H1 (cell line): Measurements from ENCODE around the gene ADAMTS9. TPM values are rescaled to one million over a fixed set of nuclear protein-coding genes. Genes with fewer than 3 reads are reported as not detected.

Experiments used
- CTCF ChIA-PET: fragments of 300-600 bp; sonication (Branson Sonifier 250); formaldehyde crosslinking; loops from one replicate; lab custom pipeline; 2021; ENCODE audit not compliant: partially characterized antibody; lab: Charles Lee
- POLR2A ChIA-PET: fragments of 300-600 bp; sonication (Branson Sonifier 250); formaldehyde crosslinking; loops from one replicate; lab custom pipeline; 2021; ENCODE audit warnings: inconsistent platforms; ENCODE audit not compliant: partially characterized antibody; lab: Charles Lee
- DNase-seq, 2 experiments: peaks; one replicate each; pipeline versions ENCODE4 v3.0.0 to v3.0.0-alpha.2; 2010 to 2022; ENCODE audit warnings: low spot score in 2 of 2, low read depth in 1 of 2, mixed read lengths in 1 of 2
- FAIRE-seq: peaks from 2 replicates; lab custom pipeline; 2011; peaks lifted over from hg19 to GRCh38; lab: Jason Lieb, UNC
- H2AFZ ChIP-seq: 2 replicates; pipeline ENCODE4 v1.8.1; 2012; ENCODE audit warnings: low read length, inconsistent platforms
- H2AK5ac ChIP-seq: 2 replicates; pipeline ENCODE4 v1.6.1; 2013; ENCODE audit warnings: low read depth, low read length
- H2BK120ac ChIP-seq: replicated peaks from 2 replicates; pipeline ENCODE3; 2013; ENCODE audit warnings: low read depth, low read length, inconsistent platforms
- H2BK12ac ChIP-seq: 2 replicates; pipeline ENCODE4 v1.6.1; 2013; ENCODE audit warnings: low read depth, low read length
- H2BK15ac ChIP-seq: 2 replicates; pipeline ENCODE4 v1.6.1; 2013; ENCODE audit warnings: low read length
- H2BK20ac ChIP-seq: 2 replicates; pipeline ENCODE4 v1.6.1; 2013; ENCODE audit warnings: low read length
- H2BK5ac ChIP-seq: 2 replicates; pipeline ENCODE4 v1.6.1; 2013; ENCODE audit warnings: low read depth, low read length
- H3K14ac ChIP-seq: 2 replicates; pipeline ENCODE4 v1.6.1; 2013; ENCODE audit warnings: inconsistent platforms; ENCODE audit not compliant: insufficient read length
- H3K18ac ChIP-seq: 2 replicates; pipeline ENCODE4 v1.6.1; 2013; ENCODE audit warnings: low read length; ENCODE audit errors: extremely low read depth
- H3K23ac ChIP-seq: 2 replicates; pipeline ENCODE4 v1.6.1; 2013; ENCODE audit warnings: inconsistent platforms; ENCODE audit not compliant: insufficient read length
- H3K23me2 ChIP-seq: 2 replicates; pipeline ENCODE4 v1.6.1; 2013; ENCODE audit warnings: low read depth, low read length
- H3K27ac ChIP-seq: 2 replicates; pipeline ENCODE4 v1.6.1; 2011; ENCODE audit warnings: low read depth, low read length, inconsistent platforms
- H3K27me3 ChIP-seq, 4 experiments: replicated peaks in 1 of 4; 1 replicate in 1 of 4; 2 replicates in 3 of 4; pipeline versions ENCODE4 v1.6.1 to v1.8.1; 2011 to 2013; ENCODE audit warnings: low read length in 3 of 4, mild to moderate bottlenecking in 3 of 4, inconsistent platforms in 2 of 4, mixed read lengths in 2 of 4, moderate library complexity in 1 of 4; ENCODE audit not compliant: control insufficient read depth in 3 of 4, insufficient read depth in 3 of 4; ENCODE audit errors: extremely low read depth in 1 of 4
- H3K36me3 ChIP-seq, 4 experiments: 2 replicates each; pipeline versions ENCODE4 v1.6.1 to v1.8.1; 2011 to 2013; ENCODE audit warnings: mild to moderate bottlenecking in 4 of 4, low read length in 3 of 4, moderate library complexity in 2 of 4, control low read depth in 1 of 4, inconsistent platforms in 1 of 4; ENCODE audit not compliant: insufficient read depth in 4 of 4, control insufficient read depth in 2 of 4
- H3K4ac ChIP-seq: replicated peaks from 2 replicates; pipeline ENCODE3; 2013; ENCODE audit warnings: low read length, low read depth, mixed read lengths, inconsistent platforms; ENCODE audit not compliant: insufficient read length
- H3K4me1 ChIP-seq, 4 experiments: replicated peaks in 1 of 4; 1 replicate in 1 of 4; 2 replicates in 3 of 4; pipeline versions ENCODE4 v1.6.1 to v1.8.1; 2011 to 2013; ENCODE audit warnings: low read length in 3 of 4, inconsistent platforms in 2 of 4, mixed read lengths in 1 of 4; ENCODE audit not compliant: insufficient read depth in 4 of 4, control insufficient read depth in 3 of 4
- H3K4me2 ChIP-seq, 2 experiments: 2 replicates each; pipeline versions ENCODE4 v1.6.1 to v1.8.1; 2011 to 2013; ENCODE audit warnings: low read depth in 2 of 2, low read length in 2 of 2, control low read depth in 1 of 2, inconsistent platforms in 1 of 2, mild to moderate bottlenecking in 1 of 2; ENCODE audit not compliant: insufficient read depth in 1 of 2
- H3K4me3 ChIP-seq, 4 experiments: fragments of 200-600, 300-600 bp in 1 of 4; sonication (generic), shearing (Covaris generic), sonication (Bioruptor Twin) in 1 of 4; 2 replicates each; pipeline versions ENCODE4 v1.5.1 to v1.8.1; 2011 to 2016; ENCODE audit warnings: low read length in 4 of 4, low read depth in 3 of 4, control low read depth in 2 of 4, inconsistent platforms in 2 of 4, mild to moderate bottlenecking in 2 of 4, mixed read lengths in 1 of 4, moderate library complexity in 1 of 4; ENCODE audit not compliant: insufficient read depth in 2 of 4; ENCODE audit errors: extremely low read depth in 1 of 4
- H3K56ac ChIP-seq: replicated peaks from 2 replicates; pipeline ENCODE3; 2013; ENCODE audit warnings: low read depth, mild to moderate bottlenecking, mixed read lengths, low read length, inconsistent platforms; ENCODE audit not compliant: insufficient read length
- H3K79me1 ChIP-seq: 2 replicates; pipeline ENCODE4 v1.6.1; 2013; ENCODE audit warnings: low read depth, low read length, control low read depth
- H3K79me2 ChIP-seq, 2 experiments: 2 replicates each; pipeline versions ENCODE4 v1.6.1 to v1.8.1; 2012 to 2013; ENCODE audit warnings: low read length in 2 of 2, mild to moderate bottlenecking in 2 of 2, inconsistent platforms in 1 of 2; ENCODE audit not compliant: insufficient read depth in 2 of 2, control insufficient read depth in 1 of 2
- H3K9ac ChIP-seq, 4 experiments: replicated peaks in 1 of 4; 1 replicate in 1 of 4; 2 replicates in 3 of 4; pipeline versions ENCODE4 v1.6.1 to v1.8.1; 2011 to 2013; ENCODE audit warnings: low read depth in 3 of 4, low read length in 3 of 4, control low read depth in 2 of 4, mild to moderate bottlenecking in 2 of 4, moderate library complexity in 2 of 4, inconsistent platforms in 1 of 4; ENCODE audit errors: extremely low read depth in 1 of 4
- H3K9me3 ChIP-seq, 2 experiments: 2 replicates each; pipeline versions ENCODE4 v1.6.1 to v1.8.1; 2012 to 2013; ENCODE audit warnings: mild to moderate bottlenecking in 2 of 2, moderate library complexity in 2 of 2, control low read depth in 1 of 2, inconsistent platforms in 1 of 2, low read depth in 1 of 2, low read length in 1 of 2, mixed read lengths in 1 of 2; ENCODE audit not compliant: insufficient read depth in 2 of 2
- H4K20me1 ChIP-seq, 2 experiments: replicated peaks in 1 of 2; 2 replicates each; pipeline versions ENCODE3 to v1.8.1; 2011 to 2013; ENCODE audit warnings: inconsistent platforms in 2 of 2, low read length in 2 of 2, mild to moderate bottlenecking in 1 of 2; ENCODE audit not compliant: insufficient read depth in 2 of 2, control insufficient read depth in 1 of 2
- H4K5ac ChIP-seq: 2 replicates; pipeline ENCODE4 v1.6.1; 2013; ENCODE audit warnings: low read length, low read depth, mixed read lengths, inconsistent platforms; ENCODE audit not compliant: insufficient read length
- H4K8ac ChIP-seq: 2 replicates; pipeline ENCODE4 v1.8.0; 2013; ENCODE audit warnings: mild to moderate bottlenecking, moderate library complexity, low read length, inconsistent platforms; ENCODE audit not compliant: insufficient read depth; ENCODE audit errors: extremely low read depth
- H4K91ac ChIP-seq: replicated peaks from 2 replicates; pipeline ENCODE3; 2013; ENCODE audit warnings: low read length, mixed read lengths, inconsistent platforms; ENCODE audit not compliant: insufficient read length
- ATF2 ChIP-seq: IDR thresholded peaks from 2 replicates; pipeline ENCODE4 v1.6.1; 2012; ENCODE audit warnings: low read length, inconsistent platforms
- EP300 ChIP-seq, 2 experiments: IDR thresholded peaks; 1 replicate in 1 of 2; 2 replicates in 1 of 2; pipeline ENCODE4 v1.6.1; 2011 to 2012; ENCODE audit warnings: low read depth in 2 of 2, low read length in 2 of 2, mild to moderate bottlenecking in 2 of 2, borderline replicate concordance in 1 of 2, inconsistent platforms in 1 of 2, moderate library complexity in 1 of 2
- GTF2F1 ChIP-seq: IDR thresholded peaks from 2 replicates; pipeline ENCODE4 v1.6.1; 2012; ENCODE audit warnings: low read depth, low read length, improper control_type of control experiment, borderline replicate concordance
- JUN ChIP-seq: IDR thresholded peaks from 2 replicates; pipeline ENCODE4 v1.6.1; 2011; ENCODE audit warnings: low read depth, mild to moderate bottlenecking, improper control_type of control experiment, low read length
- NRF1 ChIP-seq: IDR thresholded peaks from 2 replicates; pipeline ENCODE4 v1.6.1; 2011; ENCODE audit warnings: mild to moderate bottlenecking, low read depth, low read length, improper control_type of control experiment
- RAD21 ChIP-seq, 2 experiments: IDR thresholded peaks in 1 of 2; conservative IDR thresholded peaks in 1 of 2; 2 replicates each; pipeline ENCODE4 v1.6.1; 2011; ENCODE audit warnings: low read depth in 2 of 2, low read length in 2 of 2, improper control_type of control experiment in 1 of 2, inconsistent platforms in 1 of 2, mild to moderate bottlenecking in 1 of 2, moderate library complexity in 1 of 2
- RXRA ChIP-seq: IDR thresholded peaks from 2 replicates; pipeline ENCODE4 v1.6.1; 2011; ENCODE audit warnings: low read depth, mild to moderate bottlenecking, low read length, moderate library complexity; ENCODE audit not compliant: insufficient read depth
- WGBS, 2 experiments: shearing (Covaris generic) in 1 of 2; methylation state at CpG; one replicate each; pipeline versions ENCODE4 v1.1.6 to v1.1.7; 2013 to 2015; ENCODE audit warnings: low lambda C conversion rate in 2 of 2, mixed read lengths in 2 of 2, inconsistent platforms in 1 of 2, low coverage in 1 of 2, missing lambda C conversion rate in 1 of 2; ENCODE audit not compliant: insufficient replicate concordance in 2 of 2, insufficient coverage in 1 of 2, insufficient read length in 1 of 2; ENCODE audit errors: extremely low coverage in 1 of 2, missing lambda C conversion rate in 1 of 2; 5-methylcytosine and 5-hydroxymethylcytosine counted together
- polyA plus RNA-seq, 7 experiments: library from polyadenylated mRNA; depleted of rRNA in 3 of 7; stranded (reverse) in 5 of 7; unstranded in 2 of 7; fragments of >200 nt in 5 of 7; fragments of 200-250 nt in 2 of 7; gene quantifications; 1 replicate in 5 of 7; 2 replicates in 1 of 7; 4 replicates in 1 of 7; pipeline versions ENCODE4 v1.2.1 to v1.2.3, GENCODE V29; 2011 to 2013; ENCODE audit warnings: missing spikeins in 2 of 7, mixed read lengths in 2 of 7
- total RNA-seq: library from RNA; stranded (reverse); fragmentation: NEBNext Ultra II Directional; extraction: Animal tissue kit (Norgen Biotek cat#: 25700); gene quantifications from 2 replicates; pipeline ENCODE4 v1.2.1, GENCODE V29; 2021

Gene ADAMTS9
- total and polyA plus RNA-seq, 2 of the 8 experiments (the other 6 are each of a cell fraction or from before 2014, with no cell fraction given), result 0.20 to 0.41 TPM

DNA sequence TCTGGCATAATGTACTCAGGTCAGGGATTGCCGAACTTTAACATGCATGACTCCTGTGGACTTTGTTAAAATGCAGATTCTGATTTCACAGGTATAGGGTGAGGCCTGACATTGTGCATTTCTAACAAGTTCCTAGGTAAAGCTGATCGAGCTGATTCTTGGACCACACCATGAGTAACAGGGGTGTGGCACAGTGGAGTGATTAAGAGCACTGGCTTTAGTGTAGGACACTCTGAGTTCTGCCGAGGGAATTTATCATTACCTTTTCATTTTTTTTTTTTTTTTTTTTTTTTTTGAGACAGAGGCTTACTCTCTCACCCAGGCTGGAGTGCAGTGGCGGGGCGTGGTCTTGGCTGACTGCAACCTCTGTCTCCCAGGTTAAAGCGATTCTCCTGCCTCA, 169.3 kb downstream of the ADAMTS9 start:
- no peak overlapping the region for H2AFZ ChIP-seq
- no peak overlapping the region for H3K4me3 ChIP-seq
- CTCF ChIA-PET, result interaction anchor here (1.2 to 2.3 kb wide), 4 partner anchors 10 to 34 kb away, joined by 4 to 11 read pairs (median 7); no protein-coding TSS in a partner anchor
- H3K4me2 ChIP-seq, result no peak overlapping the region
- no peaks in the 10 kb centered on the region for H3K27me3 ChIP-seq
- H4K8ac ChIP-seq, result no peak overlapping the region
- no peak overlapping the region for H3K27ac ChIP-seq
- H3K9me3 ChIP-seq, result peaks cover 0 to 2% of the 10 kb centered on the region in 2 experiments; a peak in 3 of 4 replicates
- H3K23ac ChIP-seq, result no peak overlapping the region
- no peak overlapping the region for H3K14ac ChIP-seq
- H3K4ac ChIP-seq, result no peak overlapping the region
- no peak overlapping the region for H2BK5ac ChIP-seq
- H3K18ac ChIP-seq, result no peak overlapping the region
- no peak overlapping the region for H4K5ac ChIP-seq
- TF ChIP-seq ATF2 (no peak), JUN (no peak), GTF2F1 (no peak), NRF1 (no peak), RAD21 (IDR thresholded peaks at IDR 0.05 in 1 of 2, conservative IDR thresholded peaks at IDR 0.05 in 1 of 2; ENCODE audit: low read depth in 2 of 2, low read length in 2 of 2) (no peak), EP300 (IDR thresholded peaks at IDR 0.05; ENCODE audit: borderline replicate concordance in 1 of 2, low read depth in 2 of 2, low read length in 2 of 2) (no peak), RXRA (no peak)
- DNase-seq (no peak), FAIRE-seq (no peak)
- H2BK15ac ChIP-seq, result no peak overlapping the region
- no peak overlapping the region for H3K56ac ChIP-seq
- no peaks in the 10 kb centered on the region for H3K79me1 ChIP-seq
- H3K9ac ChIP-seq, result no peak overlapping the region
- H2BK120ac ChIP-seq, result no peak overlapping the region
- H3K4me1 ChIP-seq, result no peaks in the 10 kb centered on the region
- no peak overlapping the region for H4K91ac ChIP-seq
- no peaks in the 10 kb centered on the region for H3K23me2 ChIP-seq
- H3K36me3 ChIP-seq, result no peaks in the 10 kb centered on the region; a peak in 1 of 8 replicates
- H2BK12ac ChIP-seq, result no peak overlapping the region
- no peak overlapping the region for H2AK5ac ChIP-seq
- POLR2A ChIA-PET, result no interaction called here
- H4K20me1 ChIP-seq, result no peaks in the 10 kb centered on the region
- 86% methylated on average over 6 of the region's 6 CpGs; no CpG with 5 or more reads in 1 of the 2 experiments for WGBS, 2 experiments
- H3K79me2 ChIP-seq, result no peaks in the 10 kb centered on the region
- no peak overlapping the region for H2BK20ac ChIP-seq
